ENCODE data around the gene DLEC1.

The DLEC1 gene

GRCh38 chr3:38107911-38108648 is 69.1 kb downstream of the DLEC1 start:
- DNase-seq (ENCODE audit: low read depth in 2 of 2) = no peak

GRCh38 chr3:38108649-38109579 is 69.9 kb downstream of the DLEC1 start:
- DNase-seq (ENCODE audit: low read depth in 2 of 2) = no peak

- DNase-seq (ENCODE audit: low read depth in 2 of 2) = no peak
Measured at GRCh38 chr3:38109580-38110313, 70.7 kb downstream of the DLEC1 start.

GRCh38 chr3:38110314-38111050 is 71.5 kb downstream of the DLEC1 start:
- no peak for DNase-seq (ENCODE audit: low read depth in 2 of 2)

GRCh38 chr3:38111201-38111600 is 72.2 kb downstream of the DLEC1 start:
- no peak for DNase-seq (ENCODE audit: low read depth in 2 of 2)

GRCh38 chr3:38111696-38112377 is 72.8 kb downstream of the DLEC1 start:
- no peak for DNase-seq (ENCODE audit: low read depth in 2 of 2)

- DNase-seq (ENCODE audit: low read depth in 2 of 2) = no peak
Measured at GRCh38 chr3:38112378-38112761, 73.4 kb downstream of the DLEC1 start.

GRCh38 chr3:38114052-38114874 is 75.3 kb downstream of the DLEC1 start:
- DNase-seq (ENCODE audit: low read depth in 2 of 2) = no peak

- no peak for DNase-seq (ENCODE audit: low read depth in 2 of 2)
Measured at GRCh38 chr3:38114875-38115644, 76.1 kb downstream of the DLEC1 start.

- no peak for DNase-seq (ENCODE audit: low read depth in 2 of 2)
Measured at GRCh38 chr3:38115645-38116427, 76.8 kb downstream of the DLEC1 start.

- no peak for DNase-seq (ENCODE audit: low read depth in 2 of 2)
Measured at GRCh38 chr3:38116471-38117162, 77.6 kb downstream of the DLEC1 start.

GRCh38 chr3:38117163-38117716 is 78.2 kb downstream of the DLEC1 start:
- DNase-seq (ENCODE audit: low read depth in 2 of 2) = no peak

GRCh38 chr3:38117748-38118420 is 78.9 kb downstream of the DLEC1 start:
- peak; percentile 52 to 74 for DNase-seq (ENCODE audit: low read depth in 2 of 2)

GRCh38 chr3:38118421-38119247 is 79.6 kb downstream of the DLEC1 start:
- DNase-seq (ENCODE audit: low read depth in 2 of 2) = no peak

GRCh38 chr3:38119248-38119544 is 80.2 kb downstream of the DLEC1 start:
- no peak for DNase-seq (ENCODE audit: low read depth in 2 of 2)
